ENCODE measurements around the gene DNAJA3. TPM values are rescaled to one million over a fixed set of nuclear protein-coding genes. Genes with fewer than 3 reads are reported as not detected.

Gene DNAJA3
- total RNA-seq, 1 donor from 2014 or later, result 40.6 TPM

- H3K4me3 ChIP-seq (ENCODE audit: low read depth, low read length), result no peak overlapping the region
- no peak for DNase-seq (ENCODE audit: low read depth)
- TF ChIP-seq CTCF (conservative IDR thresholded peaks at IDR 0.05; ENCODE audit: low read depth, low read length), result no peak
Observed at GRCh38 chr16:4428500-4428899, 2.8 kb downstream of the DNAJA3 start.

- no peak for DNase-seq (ENCODE audit: low read depth)
- no peak for TF ChIP-seq CTCF (conservative IDR thresholded peaks at IDR 0.05; ENCODE audit: low read depth, low read length)
- no peak overlapping the region for H3K4me3 ChIP-seq (ENCODE audit: low read depth, low read length)
Observed at GRCh38 chr16:4431023-4431422, 5.4 kb downstream of the DNAJA3 start.

- no peak overlapping the region for H3K4me3 ChIP-seq (ENCODE audit: low read depth, low read length)
- TF ChIP-seq CTCF (conservative IDR thresholded peaks at IDR 0.05; ENCODE audit: low read depth, low read length), result no peak
- DNase-seq (ENCODE audit: low read depth), result no peak
Observed at GRCh38 chr16:4433228-4433627, 7.6 kb downstream of the DNAJA3 start.

GRCh38 chr16:4433914-4434787 lies 8.5 kb downstream of the DNAJA3 start:
- no peak overlapping the region for H3K4me3 ChIP-seq (ENCODE audit: low read depth, low read length)
- TF ChIP-seq CTCF (conservative IDR thresholded peaks at IDR 0.05; ENCODE audit: low read depth, low read length), result no peak
- DNase-seq (ENCODE audit: low read depth), result no peak

GRCh38 chr16:4435337-4436067 lies 9.8 kb downstream of the DNAJA3 start:
- H3K4me3 ChIP-seq (ENCODE audit: low read depth, low read length), result no peak overlapping the region
- no peak for DNase-seq (ENCODE audit: low read depth)
- no peak for TF ChIP-seq CTCF (conservative IDR thresholded peaks at IDR 0.05; ENCODE audit: low read depth, low read length)

- no peak overlapping the region for H3K4me3 ChIP-seq (ENCODE audit: low read depth, low read length)
- TF ChIP-seq CTCF (conservative IDR thresholded peaks at IDR 0.05; ENCODE audit: low read depth, low read length), result no peak
- no peak for DNase-seq (ENCODE audit: low read depth)
Observed at GRCh38 chr16:4437366-4437765, 11.7 kb downstream of the DNAJA3 start.

Measured in epithelial cell of proximal tubule (primary cell).